Renal cortical epithelial cell (primary cell): ENCODE results near the gene C10orf67. TPM values are rescaled to one million over a fixed set of nuclear protein-coding genes. Genes with fewer than 3 reads are reported as not detected.
"Not testable (repeated sequence)": the region's sequence is repeated elsewhere in the genome, so short reads cannot be mapped to it uniquely, and the experiment has no call there.

ENCODE experiments used
- DNase-seq: peaks from one replicate; pipeline ENCODE4 v3.0.0-alpha.2; 2011; ENCODE audit warnings: low read depth
- total RNA-seq: library from RNA; depleted of rRNA; stranded (reverse); fragments of >200 nt; gene quantifications from 2 replicates; pipeline ENCODE4 v1.2.3, GENCODE V29; 2014

Gene C10orf67
- total RNA-seq, 1 donor from 2014 or later = 0.55 TPM

GRCh38 chr10:23280419-23281043, 64.1 kb downstream of the C10orf67 start:
- no peak for DNase-seq

GRCh38 chr10:23275355-23275754, 69.2 kb downstream of the C10orf67 start:
- DNase-seq = no peak

DNA sequence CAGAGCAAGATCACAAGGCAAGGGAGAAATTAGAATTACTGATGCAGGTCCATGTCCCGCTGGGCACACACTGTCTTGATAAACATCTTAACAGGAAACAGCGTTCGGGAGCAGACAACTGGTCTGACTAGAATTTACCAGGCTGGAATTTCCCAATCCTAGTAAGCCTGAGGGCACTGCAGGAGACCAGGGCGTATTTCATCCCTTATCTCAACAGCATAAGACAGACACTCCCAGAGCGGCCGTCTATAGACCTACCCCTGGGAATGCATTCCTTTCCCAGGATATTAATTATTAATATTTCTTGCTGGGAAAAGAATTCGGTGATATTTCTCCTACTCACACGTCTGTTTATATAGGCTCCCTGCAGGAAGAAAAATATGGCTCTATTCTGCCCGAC, 70.4 kb downstream of the C10orf67 start:
- DNase-seq = not testable (repeated sequence)

GRCh38 chr10:23270531-23270930, 74.1 kb downstream of the C10orf67 start:
- no peak for DNase-seq

DNA sequence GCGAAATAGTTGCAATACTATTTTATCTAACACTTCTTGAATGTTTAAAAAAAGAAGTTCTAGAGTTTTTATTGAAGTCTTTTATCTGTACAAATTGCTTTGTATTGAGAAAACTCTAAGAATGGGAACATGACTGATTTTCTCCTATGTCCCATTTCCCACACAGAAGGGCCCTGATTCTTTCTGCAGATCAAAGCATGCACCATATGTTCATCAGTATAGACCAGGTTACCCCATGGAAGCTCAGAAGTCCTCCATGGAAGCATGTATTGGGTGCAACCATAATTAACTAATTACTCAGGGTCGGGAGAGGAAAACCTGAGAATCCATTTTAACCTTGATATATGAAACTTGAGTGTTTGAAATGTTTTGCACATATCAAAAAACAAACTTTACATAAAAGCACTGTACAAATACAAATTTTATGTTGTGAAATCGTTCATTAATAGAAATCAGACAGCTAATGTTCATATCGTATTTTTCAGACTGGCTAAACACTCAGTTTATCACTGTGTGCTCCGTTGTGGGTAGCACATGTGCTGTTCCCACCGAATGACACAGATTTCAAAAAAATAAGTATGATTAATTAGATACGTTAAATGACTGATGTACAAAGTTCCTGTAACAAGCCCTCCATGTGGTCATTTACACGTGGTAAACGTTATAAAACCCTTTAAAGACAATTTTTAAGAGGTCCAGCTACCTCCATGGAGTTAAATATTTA, 81.0 kb downstream of the C10orf67 start:
- DNase-seq = no peak

DNA sequence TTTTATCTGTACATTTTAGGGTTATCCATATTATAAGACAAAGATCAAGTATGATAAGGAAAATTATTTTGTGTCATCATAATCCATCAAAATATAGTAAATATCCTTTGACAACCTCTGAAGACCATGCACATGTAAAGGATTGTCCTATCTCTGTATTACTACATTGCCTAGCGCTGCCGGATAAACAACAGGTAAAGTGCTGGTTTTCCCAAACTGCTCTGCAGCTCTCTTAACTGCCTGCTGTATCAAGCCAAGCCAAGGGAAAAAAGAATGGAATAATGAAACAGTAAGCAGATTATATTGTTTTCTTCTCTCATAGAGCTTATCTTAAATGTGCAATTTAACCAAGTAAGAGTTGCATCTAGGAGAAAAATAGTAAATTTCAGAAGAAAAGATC, 81.7 kb downstream of the C10orf67 start:
- no peak for DNase-seq

- no peak for DNase-seq
These were observed 86.1 kb downstream of the C10orf67 start for GRCh38 chr10:23258516-23258915.

DNA sequence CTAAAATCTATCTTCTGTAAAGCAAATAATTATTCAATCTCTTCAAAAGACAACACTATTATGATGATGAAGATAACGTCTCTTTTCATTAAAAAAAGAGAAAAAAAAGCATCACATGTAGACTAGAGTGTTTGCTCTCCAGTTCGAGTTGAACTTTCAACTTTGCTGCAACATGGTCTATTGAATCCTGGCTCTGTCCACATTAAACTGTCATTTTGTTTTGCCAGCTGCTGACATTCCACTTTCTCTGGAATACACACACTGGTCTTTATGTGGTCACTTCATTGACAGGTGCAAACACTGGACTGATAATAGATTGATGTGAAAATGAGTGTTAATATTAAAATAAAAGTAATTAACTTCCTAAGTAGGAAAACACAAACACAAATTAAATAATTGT, 90.8 kb downstream of the C10orf67 start:
- DNase-seq = no peak

GRCh38 chr10:23252859-23253258, 91.7 kb downstream of the C10orf67 start:
- not testable (repeated sequence) for DNase-seq

- not testable (repeated sequence) for DNase-seq
These were observed 102.8 kb downstream of the C10orf67 start for GRCh38 chr10:23241779-23242178.

DNA sequence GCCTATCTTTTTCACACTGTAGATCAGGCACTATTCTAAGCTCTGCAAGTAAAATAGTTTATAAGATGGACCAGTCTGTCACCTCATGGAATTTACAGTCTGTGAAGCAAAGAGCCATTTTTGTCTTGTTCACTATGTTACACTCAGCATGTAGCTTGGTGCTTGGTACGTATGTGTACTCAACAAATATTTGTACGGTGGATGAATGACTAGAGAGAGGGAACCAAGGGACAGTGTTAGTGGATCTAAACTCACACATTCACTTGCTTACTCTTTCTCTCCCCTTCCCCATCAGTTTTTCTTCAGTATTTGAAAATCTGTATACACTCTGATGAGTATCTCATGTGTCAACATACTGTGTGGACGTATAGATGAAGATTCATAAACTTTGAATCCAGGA, 106.6 kb downstream of the C10orf67 start:
- no peak for DNase-seq

GRCh38 chr10:23230582-23230981, 114.0 kb downstream of the C10orf67 start:
- no peak for DNase-seq

GRCh38 chr10:23217471-23217870, 127.1 kb downstream of the C10orf67 start:
- DNase-seq = no peak

DNA sequence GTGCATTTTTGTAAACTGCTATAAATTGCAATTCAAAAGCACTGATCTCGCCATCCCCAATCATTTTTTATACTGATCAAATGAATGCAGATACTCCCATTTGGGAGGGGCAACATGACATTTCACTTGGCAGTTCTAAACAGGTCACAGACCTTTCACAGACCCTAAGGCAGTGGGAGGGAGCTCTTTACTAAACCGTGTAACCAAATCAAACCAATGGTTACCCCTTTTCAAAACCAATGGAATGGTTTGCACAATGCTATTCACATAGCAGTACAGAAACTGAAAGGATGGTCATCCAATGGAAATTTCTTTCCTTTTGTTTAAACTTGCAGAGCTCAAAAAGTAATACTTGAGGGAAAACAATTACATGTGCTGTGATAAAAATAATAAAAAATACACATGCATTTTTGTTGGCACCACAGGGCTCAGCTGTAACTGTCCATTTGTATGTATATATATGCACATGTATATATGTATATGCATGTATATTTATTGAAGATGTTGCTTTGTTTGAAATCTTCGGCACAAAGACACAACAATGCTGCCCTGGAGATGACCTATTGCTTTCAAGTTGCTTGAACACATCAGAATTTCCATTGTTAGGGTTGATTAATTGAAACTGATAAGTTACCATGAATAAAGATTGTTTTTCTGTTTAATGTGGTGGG, 138.5 kb downstream of the C10orf67 start:
- DNase-seq = no peak

DNA sequence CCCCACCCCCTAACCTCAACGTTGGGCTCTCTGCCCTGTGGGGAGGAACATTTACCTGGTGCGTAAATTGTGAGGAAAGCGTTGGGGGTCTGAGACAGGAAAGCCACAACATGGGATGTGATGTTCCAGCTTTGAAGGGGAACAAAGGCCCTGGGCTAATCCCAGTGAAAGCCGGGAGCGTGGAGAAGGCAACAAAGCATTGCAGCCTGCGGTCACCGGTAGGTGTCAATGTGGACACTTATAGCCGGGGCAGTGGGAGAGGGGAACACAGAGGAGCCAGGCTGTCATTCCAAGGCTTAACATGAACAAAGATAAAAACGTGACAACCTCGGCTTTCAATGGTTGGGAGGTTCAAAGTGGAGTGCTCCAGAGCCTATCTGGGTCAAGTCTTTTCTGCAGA, 139.8 kb downstream of the C10orf67 start:
- no peak for DNase-seq

DNA sequence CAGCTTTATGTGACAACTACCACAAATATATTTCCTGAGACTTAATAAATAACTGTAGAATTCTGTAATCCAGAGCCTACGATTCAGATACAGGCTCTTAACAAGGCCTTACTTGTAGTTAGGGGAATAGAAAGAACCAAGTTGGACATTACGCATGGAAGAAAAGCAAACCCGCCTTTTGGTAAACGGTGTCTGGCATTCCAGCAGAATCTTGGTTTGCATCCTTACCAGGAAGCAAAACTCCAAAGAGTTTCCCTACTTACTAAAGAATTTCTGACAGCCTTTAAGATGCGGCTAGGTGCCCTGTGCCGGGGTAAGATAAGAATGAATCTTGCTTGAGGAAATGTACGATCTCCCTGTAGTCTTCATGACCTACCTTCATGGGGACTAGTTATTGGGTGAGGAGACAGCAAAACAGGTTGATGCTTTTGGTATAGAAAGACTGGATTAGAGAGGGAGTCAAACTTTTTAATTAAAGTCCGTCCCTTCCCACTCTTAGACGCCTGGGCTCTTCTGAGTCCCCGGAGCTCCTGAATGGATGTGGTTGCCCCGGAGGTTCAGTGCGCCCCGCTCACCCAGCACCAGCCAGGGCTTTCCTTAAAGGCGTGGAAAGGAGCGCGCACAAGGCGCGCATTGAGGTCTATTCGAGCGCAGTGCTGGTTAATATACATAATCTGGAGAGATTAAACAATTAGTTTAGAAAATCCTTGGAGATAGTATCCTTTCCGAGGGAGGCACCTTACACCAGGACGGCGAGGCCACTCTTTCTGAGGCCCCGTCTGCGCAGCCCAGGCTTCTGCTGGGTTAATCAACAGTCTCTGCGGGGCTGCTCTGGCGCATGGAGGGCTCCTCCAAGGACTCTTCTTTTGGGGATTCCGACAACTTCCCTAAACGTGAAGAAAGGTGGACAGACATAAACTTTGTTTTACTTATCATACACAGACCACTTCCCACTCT, 140.9 kb downstream of the C10orf67 start:
- no peak for DNase-seq

GRCh38 chr10:23202779-23203178, 141.8 kb downstream of the C10orf67 start:
- no peak for DNase-seq

- DNase-seq = no peak
These were observed 142.8 kb downstream of the C10orf67 start for GRCh38 chr10:23201837-23202236.

GRCh38 chr10:23200997-23201652, 143.5 kb downstream of the C10orf67 start:
- no peak for DNase-seq

- DNase-seq = no peak
These were observed 144.0 kb downstream of the C10orf67 start for GRCh38 chr10:23200586-23200985.

DNA sequence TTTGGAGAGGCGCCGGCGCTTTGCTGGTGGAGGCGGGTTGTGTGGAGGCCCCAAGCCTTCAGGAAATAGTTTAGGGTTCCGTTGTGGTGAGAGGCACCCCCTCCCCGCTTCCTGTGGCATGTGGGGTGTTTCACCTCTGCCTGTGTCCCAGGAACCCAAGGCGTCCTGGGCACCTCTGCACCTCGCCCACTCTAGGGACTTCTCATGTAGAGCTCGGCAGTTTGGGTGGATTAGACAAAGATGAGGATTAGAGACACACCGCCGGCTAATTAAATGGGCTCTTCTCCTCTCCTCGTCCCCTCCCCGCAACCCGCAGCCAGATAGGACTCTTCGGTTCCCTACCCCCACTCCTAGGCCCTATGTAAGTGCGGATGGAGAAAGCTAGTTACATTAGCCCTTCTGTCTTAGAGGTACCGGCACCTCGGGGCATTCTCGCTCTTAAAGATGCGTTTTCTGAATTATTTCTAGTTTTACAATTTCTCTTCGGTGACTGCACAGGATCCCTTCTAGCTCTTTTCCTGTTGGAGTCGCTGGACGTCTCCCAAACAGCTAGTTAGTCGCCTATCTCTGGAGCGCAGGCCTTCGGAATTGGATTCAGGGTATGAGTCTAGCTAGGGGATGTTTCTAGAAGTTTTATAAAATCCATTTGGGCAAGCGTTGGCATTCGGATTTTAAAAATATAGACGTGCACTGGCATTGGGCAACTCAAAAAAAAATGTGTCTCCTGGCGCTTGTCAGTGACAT, 144.7 kb downstream of the C10orf67 start:
- DNase-seq = no peak
